ENCODE results near the gene MTRF1L.

DNA sequence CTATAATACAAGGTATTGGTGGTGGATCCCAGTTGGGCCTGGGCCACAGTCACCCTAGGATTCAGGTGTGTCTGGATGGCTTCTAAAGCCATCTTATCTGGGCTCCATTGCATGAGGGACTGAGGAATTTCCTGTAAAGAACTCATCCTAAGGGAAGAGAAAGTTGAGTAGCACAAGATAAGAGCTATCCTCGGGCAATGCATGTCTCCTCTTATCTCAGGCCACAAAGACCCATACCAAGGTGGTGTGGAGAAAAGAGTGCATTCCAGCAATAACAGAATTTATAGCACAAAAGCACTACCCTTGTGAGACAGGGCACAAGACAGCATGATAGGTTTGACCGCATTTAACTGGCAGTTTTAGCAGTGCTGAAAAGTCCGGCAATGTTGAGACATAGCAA lies 14.3 kb upstream of the MTRF1L start:
- TF ChIP-seq, protein P1, sequence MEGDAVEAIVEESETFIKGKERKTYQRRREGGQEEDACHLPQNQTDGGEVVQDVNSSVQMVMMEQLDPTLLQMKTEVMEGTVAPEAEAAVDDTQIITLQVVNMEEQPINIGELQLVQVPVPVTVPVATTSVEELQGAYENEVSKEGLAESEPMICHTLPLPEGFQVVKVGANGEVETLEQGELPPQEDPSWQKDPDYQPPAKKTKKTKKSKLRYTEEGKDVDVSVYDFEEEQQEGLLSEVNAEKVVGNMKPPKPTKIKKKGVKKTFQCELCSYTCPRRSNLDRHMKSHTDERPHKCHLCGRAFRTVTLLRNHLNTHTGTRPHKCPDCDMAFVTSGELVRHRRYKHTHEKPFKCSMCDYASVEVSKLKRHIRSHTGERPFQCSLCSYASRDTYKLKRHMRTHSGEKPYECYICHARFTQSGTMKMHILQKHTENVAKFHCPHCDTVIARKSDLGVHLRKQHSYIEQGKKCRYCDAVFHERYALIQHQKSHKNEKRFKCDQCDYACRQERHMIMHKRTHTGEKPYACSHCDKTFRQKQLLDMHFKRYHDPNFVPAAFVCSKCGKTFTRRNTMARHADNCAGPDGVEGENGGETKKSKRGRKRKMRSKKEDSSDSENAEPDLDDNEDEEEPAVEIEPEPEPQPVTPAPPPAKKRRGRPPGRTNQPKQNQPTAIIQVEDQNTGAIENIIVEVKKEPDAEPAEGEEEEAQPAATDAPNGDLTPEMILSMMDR (IDR thresholded peaks at IDR 0.05): no peak
- TF ChIP-seq EZH2 (IDR thresholded peaks at IDR 0.05; ENCODE audit: borderline replicate concordance, insufficient read depth, low read depth, low read length, poor library complexity, severe bottlenecking): no peak

Data from B cell (primary cell).